ENCODE measurements around the gene BORCS5.
A peak's percentile ranks its signal among the peaks of the same experiment; 100 is the strongest.
"Not testable (repeated sequence)": the region's sequence is repeated elsewhere in the genome, so short reads cannot be mapped to it uniquely, and the experiment has no call there.

The BORCS5 gene

GRCh38 chr12:12419165-12419564 lies 62.3 kb downstream of the BORCS5 start:
- Mint-ChIP-seq H3K4me1 (ENCODE audit: low read depth) (peaks cover 17% of the 10 kb centered on the region), H3K36me3 (ENCODE audit: low read depth) (peaks cover 53% of the 10 kb centered on the region), H3K9me3 (peaks cover 39% of the 10 kb centered on the region)
- not testable (repeated sequence) for H3K27me3 Mint-ChIP-seq (ENCODE audit: low read depth); DNase-seq (ENCODE audit: low spot score); H3K4me3 Mint-ChIP-seq; H3K27ac Mint-ChIP-seq

DNA sequence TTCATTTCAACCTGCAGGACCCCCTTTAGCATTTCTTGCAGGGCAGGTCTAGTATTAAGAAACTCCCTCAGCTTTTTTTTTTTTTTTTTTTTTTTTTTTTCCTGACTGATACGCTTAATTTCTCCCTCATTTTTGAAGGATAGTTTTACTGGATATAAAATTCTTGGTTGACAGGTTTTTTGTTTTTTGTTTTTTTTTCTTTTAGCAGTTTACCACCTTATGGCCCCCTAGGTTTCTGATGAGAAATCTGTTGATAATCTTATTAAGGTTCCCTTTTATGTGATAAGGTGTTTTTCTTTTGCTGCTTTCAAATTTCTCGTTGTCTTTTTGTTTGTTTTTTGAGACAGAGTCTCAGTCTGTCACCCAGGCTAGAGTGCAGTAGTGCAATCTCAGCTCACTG lies 66.5 kb downstream of the BORCS5 start:
- Mint-ChIP-seq H3K27me3 (ENCODE audit: low read depth) (no peaks in the 10 kb centered on the region), H3K4me1 (ENCODE audit: low read depth) (peaks cover 20% of the 10 kb centered on the region), H3K4me3 (no peak overlapping the region), H3K27ac (no peak overlapping the region), H3K36me3 (ENCODE audit: low read depth) (peaks cover 55% of the 10 kb centered on the region), H3K9me3 (peaks cover 36% of the 10 kb centered on the region)
- no peak for DNase-seq (ENCODE audit: low spot score)

DNA sequence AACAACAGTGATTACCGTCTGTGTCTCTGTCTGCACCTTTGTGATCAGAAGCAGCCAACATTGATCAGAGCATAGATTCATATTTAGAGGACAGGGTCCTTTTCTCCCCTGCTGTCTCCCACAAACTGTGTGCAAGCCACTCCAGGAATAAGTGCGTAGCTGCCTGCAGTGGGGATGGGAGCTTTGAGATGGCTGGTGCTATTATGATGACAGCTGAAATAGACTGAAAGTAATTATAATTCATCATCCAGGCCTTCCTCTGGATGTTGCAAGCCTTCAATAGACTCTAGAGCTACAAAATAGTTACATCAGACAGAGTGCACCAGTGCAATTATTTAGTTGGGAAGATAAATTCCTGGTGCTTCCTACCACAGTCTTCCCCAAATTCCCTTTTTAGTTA lies 68.1 kb downstream of the BORCS5 start:
- DNase-seq (ENCODE audit: low spot score) = no peak
- Mint-ChIP-seq H3K27me3 (ENCODE audit: low read depth) (no peaks in the 10 kb centered on the region), H3K36me3 (ENCODE audit: low read depth) (peaks cover 44% of the 10 kb centered on the region), H3K4me1 (ENCODE audit: low read depth) (peaks cover 26% of the 10 kb centered on the region), H3K27ac (no peak overlapping the region), H3K4me3 (no peak overlapping the region), H3K9me3 (peaks cover 29% of the 10 kb centered on the region)

- Mint-ChIP-seq H3K4me3 (no peak overlapping the region), H3K27ac (no peak overlapping the region)
Measured at GRCh38 chr12:12425616-12426015, 68.7 kb downstream of the BORCS5 start.

DNA sequence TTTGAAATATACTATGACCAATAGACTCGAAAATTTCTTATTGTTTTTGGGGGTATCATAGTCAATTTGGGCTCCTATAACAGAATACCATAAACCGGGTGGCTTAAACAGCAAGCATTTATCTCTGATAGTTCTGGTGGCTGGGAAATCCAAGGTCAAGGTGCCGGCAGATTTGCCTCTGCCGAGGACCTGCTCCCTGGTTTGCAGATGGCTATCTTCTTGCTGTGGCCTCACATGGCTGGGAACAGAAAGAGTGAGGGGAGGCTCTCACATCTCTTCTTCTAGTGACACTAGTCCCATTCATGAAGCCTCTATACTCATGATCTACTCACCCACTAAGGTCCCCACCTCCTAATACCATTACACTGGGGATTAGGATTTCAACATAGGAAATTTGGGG lies 70.7 kb downstream of the BORCS5 start:
- peaks cover 28% of the 10 kb centered on the region for H3K36me3 Mint-ChIP-seq (ENCODE audit: low read depth)
- peaks cover 36% of the 10 kb centered on the region for H3K4me1 Mint-ChIP-seq (ENCODE audit: low read depth)
- peaks cover 21% of the 10 kb centered on the region for H3K9me3 Mint-ChIP-seq
- DNase-seq (ENCODE audit: low spot score) = no peak
- no peak overlapping the region for H3K4me3 Mint-ChIP-seq
- no peak overlapping the region for H3K27ac Mint-ChIP-seq
- H3K27me3 Mint-ChIP-seq (ENCODE audit: low read depth) = no peaks in the 10 kb centered on the region

More at GRCh38 chr12:12425616-12426015, 68.7 kb downstream of the BORCS5 start:
- Mint-ChIP-seq H3K4me1 (ENCODE audit: low read depth) (peaks cover 26% of the 10 kb centered on the region), H3K36me3 (ENCODE audit: low read depth) (peaks cover 41% of the 10 kb centered on the region), H3K9me3 (peaks cover 29% of the 10 kb centered on the region), H3K27me3 (ENCODE audit: low read depth) (no peaks in the 10 kb centered on the region)
- DNase-seq (ENCODE audit: low spot score) = no peak

GRCh38 chr12:12428047-12428446 lies 71.2 kb downstream of the BORCS5 start:
- Mint-ChIP-seq H3K27me3 (ENCODE audit: low read depth) (no peaks in the 10 kb centered on the region), H3K9me3 (peaks cover 20% of the 10 kb centered on the region), H3K4me1 (ENCODE audit: low read depth) (peaks cover 40% of the 10 kb centered on the region), H3K4me3 (no peak overlapping the region), H3K36me3 (ENCODE audit: low read depth) (peaks cover 29% of the 10 kb centered on the region), H3K27ac (no peak overlapping the region)
- no peak for DNase-seq (ENCODE audit: low spot score)

DNA sequence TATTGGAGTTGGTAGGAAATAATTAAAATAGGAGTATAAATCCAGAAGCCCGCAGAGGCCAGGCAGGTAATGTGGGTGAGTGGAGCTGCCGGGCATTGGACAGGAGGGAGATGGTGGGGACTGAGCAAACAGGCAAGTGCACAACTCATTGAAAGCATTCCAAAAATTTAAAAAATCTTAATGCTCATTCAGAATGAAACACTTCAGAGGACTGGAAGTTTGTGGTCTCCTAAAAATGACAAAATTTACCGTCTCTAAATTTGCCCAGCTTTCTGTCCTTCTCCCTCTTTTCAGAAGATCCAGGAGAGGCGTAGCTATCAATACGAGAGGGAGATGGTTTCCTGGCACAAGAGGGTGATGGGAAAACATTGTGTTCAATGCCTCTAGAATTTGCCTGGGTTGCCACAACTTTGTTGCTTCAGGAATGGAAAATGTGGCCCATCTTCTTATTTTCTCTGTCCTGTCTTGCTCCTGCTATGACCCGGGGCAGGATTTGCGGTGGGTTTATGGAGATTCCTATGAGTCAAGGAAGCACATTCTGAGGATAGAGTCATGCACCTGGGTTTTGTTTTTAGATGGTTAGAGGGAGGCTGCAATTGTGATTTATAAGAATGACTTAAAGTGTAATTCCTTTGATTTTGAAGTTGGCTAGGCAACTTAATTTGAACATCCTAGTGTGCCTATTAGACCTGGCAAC lies 72.2 kb downstream of the BORCS5 start:
- Mint-ChIP-seq H3K27me3 (ENCODE audit: low read depth) (no peaks in the 10 kb centered on the region), H3K4me1 (ENCODE audit: low read depth) (peaks cover 49% of the 10 kb centered on the region), H3K4me3 (no peak overlapping the region), H3K27ac (no peak overlapping the region), H3K36me3 (ENCODE audit: low read depth) (peaks cover 22% of the 10 kb centered on the region), H3K9me3 (peaks cover 9% of the 10 kb centered on the region)
- DNase-seq (ENCODE audit: low spot score) = no peak

GRCh38 chr12:12432364-12432763 lies 75.5 kb downstream of the BORCS5 start:
- no peak for DNase-seq (ENCODE audit: low spot score)
- peaks cover 24% of the 10 kb centered on the region for H3K36me3 Mint-ChIP-seq (ENCODE audit: low read depth)
- H3K27ac Mint-ChIP-seq = no peak overlapping the region
- peaks cover 5% of the 10 kb centered on the region for H3K9me3 Mint-ChIP-seq
- H3K4me1 Mint-ChIP-seq (ENCODE audit: low read depth) = peaks cover 53% of the 10 kb centered on the region
- H3K4me3 Mint-ChIP-seq = no peak overlapping the region
- no peaks in the 10 kb centered on the region for H3K27me3 Mint-ChIP-seq (ENCODE audit: low read depth)

GRCh38 chr12:12433203-12433731 lies 76.4 kb downstream of the BORCS5 start:
- Mint-ChIP-seq H3K27ac (peak overlapping the region; percentile 72), H3K27me3 (ENCODE audit: low read depth) (no peaks in the 10 kb centered on the region), H3K9me3 (peaks cover 7% of the 10 kb centered on the region), H3K4me1 (ENCODE audit: low read depth) (peaks cover 52% of the 10 kb centered on the region), H3K36me3 (ENCODE audit: low read depth) (peaks cover 30% of the 10 kb centered on the region), H3K4me3 (peak overlapping the region; percentile 62)
- no peak for DNase-seq (ENCODE audit: low spot score)

- Mint-ChIP-seq H3K9me3 (peaks cover 7% of the 10 kb centered on the region), H3K4me1 (ENCODE audit: low read depth) (peaks cover 72% of the 10 kb centered on the region), H3K36me3 (ENCODE audit: low read depth) (peaks cover 39% of the 10 kb centered on the region), H3K4me3 (no peak overlapping the region), H3K27ac (no peak overlapping the region), H3K27me3 (ENCODE audit: low read depth) (no peaks in the 10 kb centered on the region)
- no peak for DNase-seq (ENCODE audit: low spot score)
Measured at GRCh38 chr12:12436831-12437345, 80.0 kb downstream of the BORCS5 start.

DNA sequence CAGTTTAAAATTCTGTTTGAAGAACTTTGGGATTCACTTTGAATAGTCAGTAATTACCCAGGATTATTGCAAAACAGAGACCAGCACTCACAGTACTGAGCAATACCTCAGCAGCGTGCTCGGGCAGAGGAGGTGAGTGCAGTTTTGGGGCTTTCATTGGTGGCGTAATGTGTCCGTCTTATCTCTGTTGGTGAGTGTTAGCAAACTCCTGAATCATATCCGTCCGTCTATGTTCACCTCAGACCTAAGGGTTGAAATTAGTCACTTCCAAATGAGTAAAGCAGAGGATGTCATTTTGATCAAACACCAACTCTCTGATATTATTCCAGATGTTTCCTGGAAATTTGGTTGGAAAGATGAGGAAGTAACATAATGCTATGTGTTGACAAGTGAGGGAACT lies 82.8 kb downstream of the BORCS5 start:
- peak; percentile 84 for DNase-seq (ENCODE audit: low spot score)
- Mint-ChIP-seq H3K36me3 (ENCODE audit: low read depth) (peaks cover 33% of the 10 kb centered on the region), H3K27ac (peak overlapping the region; percentile 94)

GRCh38 chr12:12440784-12441428 lies 84.0 kb downstream of the BORCS5 start:
- no peaks in the 10 kb centered on the region for H3K27me3 Mint-ChIP-seq (ENCODE audit: low read depth)
- peaks cover 75% of the 10 kb centered on the region for H3K4me1 Mint-ChIP-seq (ENCODE audit: low read depth)
- peak overlapping the region; percentile 94 for H3K27ac Mint-ChIP-seq
- H3K9me3 Mint-ChIP-seq = peaks cover 7% of the 10 kb centered on the region
- DNase-seq (ENCODE audit: low spot score) = no peak
- H3K36me3 Mint-ChIP-seq (ENCODE audit: low read depth) = peaks cover 32% of the 10 kb centered on the region
- peak overlapping the region; percentile 38 for H3K4me3 Mint-ChIP-seq

More for the DNA sequence above, 82.8 kb downstream of the BORCS5 start:
- Mint-ChIP-seq H3K27me3 (ENCODE audit: low read depth) (no peaks in the 10 kb centered on the region), H3K4me3 (peak overlapping the region; percentile 38), H3K9me3 (peaks cover 7% of the 10 kb centered on the region), H3K4me1 (ENCODE audit: low read depth) (peaks cover 75% of the 10 kb centered on the region)

DNA sequence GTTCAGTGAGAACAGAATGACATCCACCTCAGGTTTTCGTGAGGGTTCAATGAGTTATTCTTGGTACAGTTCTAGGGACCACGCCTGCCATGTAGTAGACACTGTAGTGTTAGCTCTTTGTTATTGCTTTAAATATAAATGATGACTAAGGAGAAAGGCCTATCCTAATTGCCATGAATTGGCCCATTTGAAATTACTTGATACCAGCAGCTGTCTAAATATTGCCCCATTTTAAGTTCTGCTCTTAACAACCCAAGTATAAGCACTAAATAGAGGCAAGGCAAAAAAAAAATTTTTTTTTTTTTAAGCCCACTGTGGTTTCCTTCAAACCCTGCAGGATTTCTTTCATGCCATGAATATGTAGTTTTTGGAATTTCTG lies 84.5 kb downstream of the BORCS5 start:
- Mint-ChIP-seq H3K27me3 (ENCODE audit: low read depth) (no peaks in the 10 kb centered on the region), H3K4me1 (ENCODE audit: low read depth) (peaks cover 78% of the 10 kb centered on the region), H3K27ac (peak overlapping the region; percentile 94), H3K9me3 (peaks cover 7% of the 10 kb centered on the region), H3K36me3 (ENCODE audit: low read depth) (peaks cover 27% of the 10 kb centered on the region), H3K4me3 (peak overlapping the region; percentile 38)
- DNase-seq (ENCODE audit: low spot score) = no peak

DNA sequence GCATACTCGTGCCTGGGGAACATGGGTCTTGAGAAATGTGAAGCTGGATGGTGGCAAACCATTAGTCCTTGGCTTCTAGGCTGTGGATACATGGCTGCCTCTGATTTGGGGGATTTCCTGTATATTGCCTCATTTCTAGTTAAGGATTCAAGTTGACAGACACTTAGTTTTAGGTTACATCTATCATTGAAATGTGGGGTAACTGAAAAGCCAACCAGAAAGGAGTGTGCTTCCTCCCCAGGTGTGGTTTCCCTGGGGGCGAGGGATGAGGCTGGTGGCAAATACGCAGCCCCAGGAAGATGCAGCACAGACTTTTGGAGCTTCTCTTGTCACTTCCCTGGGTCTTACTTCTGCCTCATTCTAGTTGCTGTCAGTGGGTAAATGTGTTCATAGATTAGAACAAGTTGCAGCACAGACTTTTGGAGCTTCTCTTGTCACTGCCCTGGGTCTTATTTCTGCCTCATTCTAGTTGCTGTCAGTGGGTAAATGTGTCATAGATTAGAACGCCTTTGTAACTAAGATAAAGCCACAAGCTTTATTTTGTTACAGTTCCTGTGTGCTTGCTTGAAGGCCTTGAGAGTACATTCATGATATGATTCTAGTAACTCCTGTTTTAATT lies 85.1 kb downstream of the BORCS5 start:
- H3K27me3 Mint-ChIP-seq (ENCODE audit: low read depth) = no peaks in the 10 kb centered on the region
- H3K27ac Mint-ChIP-seq = peak overlapping the region; percentile 94
- H3K36me3 Mint-ChIP-seq (ENCODE audit: low read depth) = peaks cover 21% of the 10 kb centered on the region
- peak; percentile 71 for DNase-seq (ENCODE audit: low spot score)
- H3K4me1 Mint-ChIP-seq (ENCODE audit: low read depth) = peaks cover 83% of the 10 kb centered on the region
- H3K4me3 Mint-ChIP-seq = peak overlapping the region; percentile 38
- H3K9me3 Mint-ChIP-seq = peaks cover 6% of the 10 kb centered on the region
